ENCODE measurements around the gene P2RX1.

GRCh38 chr17:3959295-3959899, 43.1 kb upstream of the P2RX1 start:
- TF ChIP-seq, protein P1, sequence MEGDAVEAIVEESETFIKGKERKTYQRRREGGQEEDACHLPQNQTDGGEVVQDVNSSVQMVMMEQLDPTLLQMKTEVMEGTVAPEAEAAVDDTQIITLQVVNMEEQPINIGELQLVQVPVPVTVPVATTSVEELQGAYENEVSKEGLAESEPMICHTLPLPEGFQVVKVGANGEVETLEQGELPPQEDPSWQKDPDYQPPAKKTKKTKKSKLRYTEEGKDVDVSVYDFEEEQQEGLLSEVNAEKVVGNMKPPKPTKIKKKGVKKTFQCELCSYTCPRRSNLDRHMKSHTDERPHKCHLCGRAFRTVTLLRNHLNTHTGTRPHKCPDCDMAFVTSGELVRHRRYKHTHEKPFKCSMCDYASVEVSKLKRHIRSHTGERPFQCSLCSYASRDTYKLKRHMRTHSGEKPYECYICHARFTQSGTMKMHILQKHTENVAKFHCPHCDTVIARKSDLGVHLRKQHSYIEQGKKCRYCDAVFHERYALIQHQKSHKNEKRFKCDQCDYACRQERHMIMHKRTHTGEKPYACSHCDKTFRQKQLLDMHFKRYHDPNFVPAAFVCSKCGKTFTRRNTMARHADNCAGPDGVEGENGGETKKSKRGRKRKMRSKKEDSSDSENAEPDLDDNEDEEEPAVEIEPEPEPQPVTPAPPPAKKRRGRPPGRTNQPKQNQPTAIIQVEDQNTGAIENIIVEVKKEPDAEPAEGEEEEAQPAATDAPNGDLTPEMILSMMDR (IDR thresholded peaks at IDR 0.05), result no peak
- TF ChIP-seq POLR2A (IDR thresholded peaks at IDR 0.05), result no peak
